ENCODE data around the gene TENM4. TPM values are rescaled to one million over a fixed set of nuclear protein-coding genes. Genes with fewer than 3 reads are reported as not detected.

TENM4 gene
- total RNA-seq, 2 experiments from 2014 or later = not detected

GRCh38 chr11:79294845-79295731 lies 145.7 kb downstream of the TENM4 start:
- H3K4me3 Mint-ChIP-seq = no peak overlapping the region

GRCh38 chr11:79291948-79292347 lies 148.9 kb downstream of the TENM4 start:
- Mint-ChIP-seq H3K9me3 (no peaks in the 10 kb centered on the region), H3K27me3 (no peaks in the 10 kb centered on the region), H3K36me3 (no peaks in the 10 kb centered on the region), H3K4me3 (no peak overlapping the region), H3K27ac (no peak overlapping the region), H3K4me1 (no peaks in the 10 kb centered on the region)
- POLR2A ChIA-PET = no interaction called here
- DNase-seq (no peak), ATAC-seq (ENCODE audit: low read depth) (no peak)

More at GRCh38 chr11:79294845-79295731, 145.7 kb downstream of the TENM4 start:
- DNase-seq (no peak), ATAC-seq (ENCODE audit: low read depth) (no peak)
- Mint-ChIP-seq H3K27me3 (no peaks in the 10 kb centered on the region), H3K27ac (no peak overlapping the region), H3K4me1 (no peaks in the 10 kb centered on the region), H3K9me3 (no peaks in the 10 kb centered on the region), H3K36me3 (no peaks in the 10 kb centered on the region)
- POLR2A ChIA-PET = no interaction called here

- POLR2A ChIA-PET = no interaction called here
- no peaks in the 10 kb centered on the region for H3K4me1 Mint-ChIP-seq
- DNase-seq = no peak
- no peaks in the 10 kb centered on the region for H3K36me3 Mint-ChIP-seq
- H3K27ac Mint-ChIP-seq = no peak overlapping the region
- no peaks in the 10 kb centered on the region for H3K27me3 Mint-ChIP-seq
- no peak for ATAC-seq (ENCODE audit: low read depth)
- no peaks in the 10 kb centered on the region for H3K9me3 Mint-ChIP-seq
- no peak overlapping the region for H3K4me3 Mint-ChIP-seq
Measured at GRCh38 chr11:79290761-79291160, 150.1 kb downstream of the TENM4 start.

- POLR2A ChIA-PET = no interaction called here
- Mint-ChIP-seq H3K4me1 (no peaks in the 10 kb centered on the region), H3K36me3 (no peaks in the 10 kb centered on the region), H3K27me3 (no peaks in the 10 kb centered on the region), H3K9me3 (peaks cover 1% of the 10 kb centered on the region), H3K27ac (no peak overlapping the region), H3K4me3 (no peak overlapping the region)
- no peak for DNase-seq
- no peak for ATAC-seq (ENCODE audit: low read depth)
Measured at GRCh38 chr11:79287952-79288351, 152.9 kb downstream of the TENM4 start.

- Mint-ChIP-seq H3K36me3 (no peaks in the 10 kb centered on the region), H3K27me3 (no peaks in the 10 kb centered on the region), H3K9me3 (peaks cover 3% of the 10 kb centered on the region), H3K4me1 (no peaks in the 10 kb centered on the region), H3K27ac (no peak overlapping the region), H3K4me3 (no peak overlapping the region)
- DNase-seq (no peak), ATAC-seq (ENCODE audit: low read depth) (no peak)
- POLR2A ChIA-PET = no interaction called here
Measured at GRCh38 chr11:79285756-79286155, 155.1 kb downstream of the TENM4 start.

GRCh38 chr11:79276736-79277325 lies 164.0 kb downstream of the TENM4 start:
- no peaks in the 10 kb centered on the region for H3K4me1 Mint-ChIP-seq
- H3K4me3 Mint-ChIP-seq = no peak overlapping the region
- no peaks in the 10 kb centered on the region for H3K36me3 Mint-ChIP-seq
- peaks cover 2% of the 10 kb centered on the region for H3K27me3 Mint-ChIP-seq
- ATAC-seq (ENCODE audit: low read depth) (no peak), DNase-seq (no peak)
- H3K27ac Mint-ChIP-seq = no peak overlapping the region
- no peaks in the 10 kb centered on the region for H3K9me3 Mint-ChIP-seq
- POLR2A ChIA-PET = no interaction called here

GRCh38 chr11:79274636-79275331 lies 166.0 kb downstream of the TENM4 start:
- Mint-ChIP-seq H3K9me3 (no peaks in the 10 kb centered on the region), H3K27ac (no peak overlapping the region), H3K27me3 (no peaks in the 10 kb centered on the region), H3K36me3 (no peaks in the 10 kb centered on the region), H3K4me3 (no peak overlapping the region), H3K4me1 (no peaks in the 10 kb centered on the region)
- no peak for DNase-seq
- POLR2A ChIA-PET = no interaction called here
- no peak for ATAC-seq (ENCODE audit: low read depth)

- H3K27ac Mint-ChIP-seq = no peak overlapping the region
- no peaks in the 10 kb centered on the region for H3K4me1 Mint-ChIP-seq
- no peak for DNase-seq
- H3K9me3 Mint-ChIP-seq = no peaks in the 10 kb centered on the region
- no peak overlapping the region for H3K4me3 Mint-ChIP-seq
- no peaks in the 10 kb centered on the region for H3K27me3 Mint-ChIP-seq
- ATAC-seq (ENCODE audit: low read depth) = no peak
- H3K36me3 Mint-ChIP-seq = no peaks in the 10 kb centered on the region
- POLR2A ChIA-PET = no interaction called here
Measured at GRCh38 chr11:79273781-79274180, 167.0 kb downstream of the TENM4 start.

GRCh38 chr11:79269611-79270307 lies 171.1 kb downstream of the TENM4 start:
- POLR2A ChIA-PET = no interaction called here
- DNase-seq (no peak), ATAC-seq (ENCODE audit: low read depth) (no peak)
- no peak overlapping the region for H3K4me3 Mint-ChIP-seq
- H3K27ac Mint-ChIP-seq = no peak overlapping the region
- H3K9me3 Mint-ChIP-seq = no peaks in the 10 kb centered on the region
- H3K36me3 Mint-ChIP-seq = no peaks in the 10 kb centered on the region
- H3K4me1 Mint-ChIP-seq = no peaks in the 10 kb centered on the region
- H3K27me3 Mint-ChIP-seq = no peaks in the 10 kb centered on the region

GRCh38 chr11:79266396-79266795 lies 174.4 kb downstream of the TENM4 start:
- ATAC-seq (ENCODE audit: low read depth) = no peak
- no peaks in the 10 kb centered on the region for H3K4me1 Mint-ChIP-seq
- no peaks in the 10 kb centered on the region for H3K36me3 Mint-ChIP-seq
- DNase-seq = no peak
- H3K9me3 Mint-ChIP-seq = no peaks in the 10 kb centered on the region
- POLR2A ChIA-PET = no interaction called here
- H3K4me3 Mint-ChIP-seq = no peak overlapping the region
- no peak overlapping the region for H3K27ac Mint-ChIP-seq
- H3K27me3 Mint-ChIP-seq = no peaks in the 10 kb centered on the region

- Mint-ChIP-seq H3K9me3 (no peaks in the 10 kb centered on the region), H3K4me3 (no peak overlapping the region), H3K27ac (no peak overlapping the region), H3K36me3 (no peaks in the 10 kb centered on the region), H3K27me3 (no peaks in the 10 kb centered on the region), H3K4me1 (no peaks in the 10 kb centered on the region)
- DNase-seq = no peak
- POLR2A ChIA-PET = no interaction called here
- no peak for ATAC-seq (ENCODE audit: low read depth)
Measured at GRCh38 chr11:79265756-79266322, 175.0 kb downstream of the TENM4 start.

GRCh38 chr11:79264284-79264683 lies 176.5 kb downstream of the TENM4 start:
- Mint-ChIP-seq H3K36me3 (no peaks in the 10 kb centered on the region), H3K9me3 (peaks cover 3% of the 10 kb centered on the region), H3K4me3 (no peak overlapping the region), H3K27me3 (no peaks in the 10 kb centered on the region), H3K27ac (no peak overlapping the region), H3K4me1 (no peaks in the 10 kb centered on the region)
- no peak for DNase-seq
- POLR2A ChIA-PET = no interaction called here
- no peak for ATAC-seq (ENCODE audit: low read depth)

- Mint-ChIP-seq H3K27ac (no peak overlapping the region), H3K9me3 (peaks cover 4% of the 10 kb centered on the region), H3K4me3 (no peak overlapping the region), H3K4me1 (no peaks in the 10 kb centered on the region), H3K27me3 (no peaks in the 10 kb centered on the region), H3K36me3 (no peaks in the 10 kb centered on the region)
- DNase-seq (no peak), ATAC-seq (ENCODE audit: low read depth) (no peak)
- POLR2A ChIA-PET = no interaction called here
Measured at GRCh38 chr11:79263001-79263400, 177.8 kb downstream of the TENM4 start.
